DMS 273 (cell line): ENCODE measurements around the gene HS3ST4.

Experiments used
- DNase-seq: peaks from one replicate; lab custom pipeline; 2025; ENCODE audit not compliant: unreplicated experiment; lab: John Stamatoyannopoulos, UW

Gene HS3ST4

GRCh38 chr16:25886598-25886997 is 194.8 kb downstream of the HS3ST4 start:
- no peak for DNase-seq

GRCh38 chr16:25888868-25889267 is 197.1 kb downstream of the HS3ST4 start:
- no peak for DNase-seq

- no peak for DNase-seq
These were observed 201.6 kb downstream of the HS3ST4 start for GRCh38 chr16:25893332-25893731.

GRCh38 chr16:25894093-25894492 is 202.3 kb downstream of the HS3ST4 start:
- no peak for DNase-seq

- no peak for DNase-seq
These were observed 203.6 kb downstream of the HS3ST4 start for GRCh38 chr16:25895380-25895779.

GRCh38 chr16:25896411-25896810 is 204.7 kb downstream of the HS3ST4 start:
- no peak for DNase-seq

GRCh38 chr16:25897702-25898101 is 205.9 kb downstream of the HS3ST4 start:
- no peak for DNase-seq

GRCh38 chr16:25905810-25906209 is 214.1 kb downstream of the HS3ST4 start:
- DNase-seq: no peak

GRCh38 chr16:25910971-25911370 is 219.2 kb downstream of the HS3ST4 start:
- no peak for DNase-seq

- no peak for DNase-seq
These were observed 220.6 kb downstream of the HS3ST4 start for GRCh38 chr16:25912321-25912720.

- DNase-seq: no peak
These were observed 222.7 kb downstream of the HS3ST4 start for GRCh38 chr16:25914357-25914962.

GRCh38 chr16:25916037-25916436 is 224.3 kb downstream of the HS3ST4 start:
- DNase-seq: no peak

- no peak for DNase-seq
These were observed 230.7 kb downstream of the HS3ST4 start for GRCh38 chr16:25922438-25922837.

GRCh38 chr16:25925421-25925820 is 233.7 kb downstream of the HS3ST4 start:
- DNase-seq: no peak

- no peak for DNase-seq
These were observed 239.8 kb downstream of the HS3ST4 start for GRCh38 chr16:25931473-25932035.

GRCh38 chr16:25941800-25942499 is 250.2 kb downstream of the HS3ST4 start:
- DNase-seq: no peak

- no peak for DNase-seq
These were observed 259.0 kb downstream of the HS3ST4 start for GRCh38 chr16:25950586-25951281.

- DNase-seq: no peak
These were observed 260.2 kb downstream of the HS3ST4 start for GRCh38 chr16:25951999-25952398.

- DNase-seq: no peak
These were observed 261.2 kb downstream of the HS3ST4 start for GRCh38 chr16:25952983-25953382.

GRCh38 chr16:25957707-25958106 is 265.9 kb downstream of the HS3ST4 start:
- no peak for DNase-seq

GRCh38 chr16:25959221-25959620 is 267.5 kb downstream of the HS3ST4 start:
- DNase-seq: no peak
